Cardiac muscle cell (in vitro differentiated cells and primary cell): Measurements from ENCODE around the gene C2orf92. TPM values are rescaled to one million over a fixed set of nuclear protein-coding genes. Genes with fewer than 3 reads are reported as not detected.

Source experiments
- DNase-seq, 2 donors: peaks; one replicate each; pipeline versions ENCODE4 v3.0.0 to v3.0.0-alpha.2; 2010 to 2017; ENCODE audit warnings: low read depth in 1 of 2, low spot score in 1 of 2
- H3K27ac ChIP-seq: fragments of 200-600 bp; sonication (generic); 2 replicates; pipeline ENCODE4 v1.5.1; 2016
- H3K27me3 ChIP-seq: fragments of 200-600 bp; sonication (generic); 2 replicates; pipeline ENCODE4 v1.6.0; 2016; ENCODE audit warnings: control low read depth
- H3K36me3 ChIP-seq: fragments of 200-600 bp; sonication (generic); 2 replicates; pipeline ENCODE4 v1.5.1; 2016; ENCODE audit warnings: control low read depth
- H3K4me1 ChIP-seq: fragments of 200-600 bp; sonication (generic); 2 replicates; pipeline ENCODE4 v1.8.1; 2017; ENCODE audit warnings: low read depth, mild to moderate bottlenecking, mixed run types
- H3K4me3 ChIP-seq: fragments of 200-600 bp; sonication (generic); 2 replicates; pipeline ENCODE4 v1.5.1; 2016; ENCODE audit warnings: mild to moderate bottlenecking
- H3K9me3 ChIP-seq: fragments of 200-600 bp; sonication (generic); 2 replicates; pipeline ENCODE4 v1.5.1; 2017; ENCODE audit warnings: low read depth, mild to moderate bottlenecking, control low read depth
- CTCF ChIP-seq: IDR thresholded peaks from 2 replicates; pipeline ENCODE4 v1.5.1; 2012; ENCODE audit warnings: low read depth, mild to moderate bottlenecking, low read length
- polyA plus RNA-seq: library from polyadenylated mRNA; unstranded; fragments of >200 nt; fragmentation: Nextera tagmentation; extraction: Ambion mirVana; gene quantifications from 2 replicates; pipeline ENCODE4 v1.2.1, GENCODE V29; 2016
- total RNA-seq: library from RNA; depleted of rRNA; stranded (reverse); fragments of >200 nt; gene quantifications from 2 replicates; pipeline ENCODE4 v1.2.3, GENCODE V29; 2016

The C2orf92 gene
- total and polyA plus RNA-seq, 2 experiments from 2014 or later, result 6.7 to 9.4 TPM

- peaks cover 13% of the 10 kb centered on the region for H3K4me1 ChIP-seq
- H3K27ac ChIP-seq, result peak overlapping the region; percentile 91
- H3K27me3 ChIP-seq, result no peaks in the 10 kb centered on the region
- no peak for TF ChIP-seq CTCF
- no peak for DNase-seq
- no peak overlapping the region for H3K4me3 ChIP-seq
- no peaks in the 10 kb centered on the region for H3K36me3 ChIP-seq
- H3K9me3 ChIP-seq, result no peaks in the 10 kb centered on the region
Observed at GRCh38 chr2:97727296-97727695, 57.8 kb downstream of the C2orf92 start.

GRCh38 chr2:97728091-97728731 is 58.7 kb downstream of the C2orf92 start:
- DNase-seq, result peak; percentile 35 to 42
- TF ChIP-seq CTCF, result no peak
- Histone ChIP-seq H3K4me1 (peaks cover 13% of the 10 kb centered on the region), H3K36me3 (no peaks in the 10 kb centered on the region), H3K27ac (peak overlapping the region; percentile 91), H3K9me3 (no peaks in the 10 kb centered on the region), H3K27me3 (no peaks in the 10 kb centered on the region), H3K4me3 (no peak overlapping the region)

GRCh38 chr2:97730245-97730644 is 60.7 kb downstream of the C2orf92 start:
- Histone ChIP-seq H3K9me3 (no peaks in the 10 kb centered on the region), H3K4me3 (no peak overlapping the region), H3K36me3 (no peaks in the 10 kb centered on the region), H3K27me3 (no peaks in the 10 kb centered on the region), H3K27ac (no peak overlapping the region), H3K4me1 (peaks cover 13% of the 10 kb centered on the region)
- DNase-seq, result peak in 1 of 2 donors; percentile 25
- TF ChIP-seq CTCF, result no peak

GRCh38 chr2:97731274-97732020 is 61.9 kb downstream of the C2orf92 start:
- Histone ChIP-seq H3K27me3 (no peaks in the 10 kb centered on the region), H3K4me3 (no peak overlapping the region), H3K27ac (no peak overlapping the region), H3K4me1 (peaks cover 13% of the 10 kb centered on the region), H3K9me3 (no peaks in the 10 kb centered on the region), H3K36me3 (no peaks in the 10 kb centered on the region)
- no peak for DNase-seq
- no peak for TF ChIP-seq CTCF

GRCh38 chr2:97732436-97733340 is 63.2 kb downstream of the C2orf92 start:
- no peak for TF ChIP-seq CTCF
- Histone ChIP-seq H3K4me3 (no peak overlapping the region), H3K27me3 (no peaks in the 10 kb centered on the region), H3K27ac (no peak overlapping the region), H3K4me1 (peaks cover 10% of the 10 kb centered on the region), H3K9me3 (no peaks in the 10 kb centered on the region), H3K36me3 (no peaks in the 10 kb centered on the region)
- DNase-seq, result no peak
